OCI-LY7 (cell line): ENCODE results near the gene EME2. TPM values are rescaled to one million over a fixed set of nuclear protein-coding genes. Genes with fewer than 3 reads are reported as not detected.

Source experiments
- BruUV-seq: library from RNA; stranded (reverse); fragments of 400-500 nt; replicated peaks from 2 replicates; lab custom pipeline; 2021; lab: Mats Ljungman, UMichigan
- CTCF ChIA-PET: fragments of 300-600 bp; sonication (Branson Sonifier 250); formaldehyde crosslinking; loops from one replicate; lab custom pipeline; 2022; ENCODE audit warnings: antibody characterized with exemption; ENCODE audit not compliant: unreplicated experiment; lab: Charles Lee
- POLR2A ChIA-PET: fragments of 300-600 bp; sonication (Branson Sonifier 250); formaldehyde crosslinking; loops from one replicate; lab custom pipeline; 2022; ENCODE audit warnings: antibody characterized with exemption; lab: Charles Lee
- DNase-seq: peaks from one replicate; pipeline ENCODE4 v3.0.0-alpha.2; 2015; ENCODE audit warnings: low spot score
- H2AFZ ChIP-seq: fragments of 200-600 bp; sonication (generic), shearing (Covaris generic); 2 replicates; pipeline ENCODE4 v1.6.1; 2014; ENCODE audit warnings: mild to moderate bottlenecking, antibody characterized with exemption, low read length, moderate library complexity
- H3K27ac ChIP-seq: fragments of 200-600 bp; sonication (generic); 2 replicates; pipeline ENCODE4 v1.5.1; 2014; ENCODE audit warnings: mixed run types, low read depth, mild to moderate bottlenecking, moderate library complexity, low read length, inconsistent platforms; ENCODE audit not compliant: poor library complexity, severe bottlenecking
- H3K36me3 ChIP-seq: fragments of 200-600 bp; sonication (generic); 2 replicates; pipeline ENCODE4 v1.6.1; 2014; ENCODE audit warnings: mild to moderate bottlenecking, antibody characterized with exemption, low read length, moderate library complexity, mixed read lengths; ENCODE audit not compliant: insufficient read depth
- H3K4me1 ChIP-seq: fragments of 200-600 bp; sonication (generic); 2 replicates; pipeline ENCODE4 v1.5.1; 2014; ENCODE audit warnings: mild to moderate bottlenecking, low read length; ENCODE audit not compliant: insufficient read depth, poor library complexity, severe bottlenecking
- H3K4me2 ChIP-seq: fragments of 200-600 bp; sonication (generic); 2 replicates; pipeline ENCODE4 v1.6.1; 2014; ENCODE audit warnings: mild to moderate bottlenecking, low read length
- H3K4me3 ChIP-seq: fragments of 200-600 bp; sonication (generic); 2 replicates; pipeline ENCODE4 v1.5.1; 2014; ENCODE audit warnings: mild to moderate bottlenecking, low read depth, low read length; ENCODE audit not compliant: poor library complexity, severe bottlenecking
- H3K79me2 ChIP-seq: fragments of 200-600 bp; sonication (generic); 2 replicates; pipeline ENCODE4 v1.6.1; 2016; ENCODE audit warnings: low read depth, mild to moderate bottlenecking, low read length, moderate library complexity, mixed read lengths; ENCODE audit not compliant: insufficient read depth
- H3K9me2 ChIP-seq: fragments of 200-600 bp; sonication (generic); 2 replicates; pipeline ENCODE4 v1.6.1; 2016; ENCODE audit warnings: mild to moderate bottlenecking, low read length, mixed read lengths; ENCODE audit not compliant: insufficient read depth
- H3K9me3 ChIP-seq: fragments of 200-600 bp; sonication (generic); 2 replicates; pipeline ENCODE4 v1.6.1; 2014; ENCODE audit warnings: mild to moderate bottlenecking, mixed run types, low read length, mixed read lengths
- H4K20me1 ChIP-seq: fragments of 200-600 bp; sonication (generic); 2 replicates; pipeline ENCODE4 v1.6.1; 2014; ENCODE audit warnings: mild to moderate bottlenecking, antibody characterized with exemption, low read length, moderate library complexity, mixed read lengths; ENCODE audit not compliant: insufficient read depth
- EZH2phosphoT487 ChIP-seq: fragments of 200-600 bp; sonication (generic); IDR thresholded peaks from 2 replicates; pipeline ENCODE4 v1.6.1; 2018; ENCODE audit warnings: low read depth, borderline replicate concordance, mild to moderate bottlenecking, mixed run types, antibody characterized with exemption, low read length, moderate library complexity, mixed read lengths
- intact Hi-C: fragments of 100-400 bp; cut with micrococcal nuclease; formaldehyde crosslinking; loops from one replicate; pipeline ENCODE4 v1.10.0; 2022; ENCODE audit not compliant: unreplicated experiment
- total RNA-seq, 2 experiments: library from RNA; depleted of rRNA in 1 of 2; stranded (reverse); fragments of >200 nt in 1 of 2; shearing (Covaris generic) in 1 of 2; gene quantifications; 2 replicates each; pipeline ENCODE4 v1.2.3, GENCODE V29; 2014 to 2022
- TF ChIP-seq, protein P1 (sequence below): fragments of 200-600 bp; sonication (generic); conservative IDR thresholded peaks from 2 replicates; pipeline ENCODE4 v1.5.1; 2014; ENCODE audit warnings: mild to moderate bottlenecking, antibody characterized with exemption, low read length, moderate library complexity, mixed read lengths

EME2 gene
- total RNA-seq, 2 experiments from 2014 or later = 23.8 to 48.5 TPM

- H3K79me2 ChIP-seq = peaks cover 26% of the 10 kb centered on the region; the same call in 1 of the 2 replicates
- no peaks in the 10 kb centered on the region for H3K9me2 ChIP-seq
- peak overlapping the region; percentile 100; the same call in 1 of the 2 replicates for H3K4me2 ChIP-seq
- ChIA-PET POLR2A (no interaction called here), CTCF (no interaction called here)
- H2AFZ ChIP-seq = no peak overlapping the region
- no peak overlapping the region for H3K27ac ChIP-seq
- no peaks in the 10 kb centered on the region for H4K20me1 ChIP-seq
- H3K9me3 ChIP-seq = no peaks in the 10 kb centered on the region
- DNase-seq = no peak
- intact Hi-C loops = no loop called here
- peaks cover 19% of the 10 kb centered on the region for H3K4me1 ChIP-seq
- H3K36me3 ChIP-seq = peaks cover 63% of the 10 kb centered on the region
- H3K4me3 ChIP-seq = no peak overlapping the region
- no TSS peak for BruUV-seq
- TF ChIP-seq EZH2phosphoT487 = no peak
- TF ChIP-seq, protein P1, sequence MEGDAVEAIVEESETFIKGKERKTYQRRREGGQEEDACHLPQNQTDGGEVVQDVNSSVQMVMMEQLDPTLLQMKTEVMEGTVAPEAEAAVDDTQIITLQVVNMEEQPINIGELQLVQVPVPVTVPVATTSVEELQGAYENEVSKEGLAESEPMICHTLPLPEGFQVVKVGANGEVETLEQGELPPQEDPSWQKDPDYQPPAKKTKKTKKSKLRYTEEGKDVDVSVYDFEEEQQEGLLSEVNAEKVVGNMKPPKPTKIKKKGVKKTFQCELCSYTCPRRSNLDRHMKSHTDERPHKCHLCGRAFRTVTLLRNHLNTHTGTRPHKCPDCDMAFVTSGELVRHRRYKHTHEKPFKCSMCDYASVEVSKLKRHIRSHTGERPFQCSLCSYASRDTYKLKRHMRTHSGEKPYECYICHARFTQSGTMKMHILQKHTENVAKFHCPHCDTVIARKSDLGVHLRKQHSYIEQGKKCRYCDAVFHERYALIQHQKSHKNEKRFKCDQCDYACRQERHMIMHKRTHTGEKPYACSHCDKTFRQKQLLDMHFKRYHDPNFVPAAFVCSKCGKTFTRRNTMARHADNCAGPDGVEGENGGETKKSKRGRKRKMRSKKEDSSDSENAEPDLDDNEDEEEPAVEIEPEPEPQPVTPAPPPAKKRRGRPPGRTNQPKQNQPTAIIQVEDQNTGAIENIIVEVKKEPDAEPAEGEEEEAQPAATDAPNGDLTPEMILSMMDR = no peak
Observed at GRCh38 chr16:1775006-1775845, 2.6 kb downstream of the EME2 start.

GRCh38 chr16:1775846-1776671 is 3.4 kb downstream of the EME2 start:
- DNase-seq = no peak
- no peaks in the 10 kb centered on the region for H3K9me3 ChIP-seq
- H3K36me3 ChIP-seq = peaks cover 67% of the 10 kb centered on the region
- no peak overlapping the region for H3K4me2 ChIP-seq
- peaks cover 13% of the 10 kb centered on the region for H3K4me1 ChIP-seq
- no peak for TF ChIP-seq EZH2phosphoT487
- TF ChIP-seq, protein P1 = no peak
- H2AFZ ChIP-seq = no peak overlapping the region
- H3K79me2 ChIP-seq = peaks cover 26% of the 10 kb centered on the region; the same call in 1 of the 2 replicates
- ChIA-PET CTCF (no interaction called here), POLR2A (no interaction called here)
- no peak overlapping the region for H3K27ac ChIP-seq
- intact Hi-C loops = no loop called here
- H3K4me3 ChIP-seq = no peak overlapping the region
- no peaks in the 10 kb centered on the region for H4K20me1 ChIP-seq
- H3K9me2 ChIP-seq = no peaks in the 10 kb centered on the region
- BruUV-seq = no TSS peak
